Erythroblast (primary cell): ENCODE data around the gene BMP6.

Source experiments
- GATA1 ChIP-seq: IDR thresholded peaks from 2 replicates; pipeline ENCODE4 v1.6.1; 2011; ENCODE audit warnings: low read depth, mild to moderate bottlenecking, control low read depth, low read length, moderate library complexity
- POLR2A ChIP-seq: IDR thresholded peaks from 2 replicates; pipeline ENCODE4 v1.6.1; 2011; ENCODE audit warnings: mild to moderate bottlenecking, low read length

DNA sequence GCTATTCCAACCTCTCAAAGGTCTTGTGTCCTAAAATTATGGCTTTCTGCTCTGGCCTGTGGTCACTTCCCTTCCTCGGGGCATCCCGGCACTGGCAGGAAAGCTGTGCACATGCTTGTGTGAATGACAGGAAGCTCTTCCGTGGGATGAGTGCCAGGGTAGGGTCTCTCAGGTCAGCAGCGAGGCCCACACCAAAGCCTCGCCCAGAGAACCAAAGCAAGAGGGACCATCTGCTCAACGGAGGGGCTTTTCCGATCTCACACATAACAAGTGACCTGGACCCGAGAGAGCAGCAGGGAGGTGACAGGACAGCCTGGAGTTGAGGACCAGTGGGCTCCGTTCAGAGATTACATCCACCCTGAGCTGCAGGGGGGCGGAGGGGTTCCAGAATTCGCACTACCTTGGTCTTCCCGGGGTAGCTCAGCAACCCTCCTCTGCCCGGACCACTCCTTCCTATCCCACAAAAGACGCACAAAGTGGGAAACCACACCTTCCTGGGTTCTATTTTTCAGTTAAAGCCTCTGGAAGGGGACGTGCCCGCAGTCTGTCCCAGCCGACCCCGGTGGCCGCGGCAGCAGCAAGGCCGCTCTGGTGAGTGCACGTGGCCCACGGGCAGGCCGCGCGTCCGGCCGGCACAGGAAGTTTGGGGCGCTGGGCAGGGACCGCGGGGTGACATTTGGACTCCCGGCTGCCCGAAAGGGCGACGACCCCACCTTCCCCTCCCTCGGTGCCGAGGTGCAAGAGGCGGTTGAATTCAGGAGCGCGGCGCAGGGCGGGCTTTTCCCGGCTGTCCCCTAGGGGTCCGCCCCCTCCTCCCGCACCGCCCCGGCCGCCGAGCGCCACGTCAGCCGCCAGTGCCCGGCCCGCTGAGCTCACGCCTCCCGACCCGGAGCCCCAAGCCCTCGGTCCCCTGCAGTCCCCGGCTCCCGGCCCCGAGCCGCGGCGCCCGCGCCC is 183.7 kb downstream of the BMP6 start:
- TF ChIP-seq POLR2A (no peak), GATA1 (no peak)
